PC-3 (cell line): ENCODE data around the gene DPYSL3.

Experiments
- CTCF ChIP-seq: fragments of 300-600 bp; sonication (generic); conservative IDR thresholded peaks from 2 replicates; pipeline ENCODE4 v1.5.1; 2017; ENCODE audit warnings: antibody characterized with exemption, low read depth, mild to moderate bottlenecking, low read length
- EZH2 ChIP-seq: fragments of 300-600 bp; sonication (generic); IDR thresholded peaks from one replicate; pipeline ENCODE4 v1.6.1; 2017; ENCODE audit warnings: antibody characterized with exemption, mild to moderate bottlenecking, low read length; ENCODE audit not compliant: unreplicated experiment
- EZH2phosphoT487 ChIP-seq: fragments of 300-600 bp; sonication (generic); IDR thresholded peaks from 2 replicates; pipeline ENCODE4 v1.6.1; 2018; ENCODE audit warnings: mild to moderate bottlenecking, antibody characterized with exemption, low read length, borderline replicate concordance

- TF ChIP-seq CTCF (no peak), EZH2 (no peak), EZH2phosphoT487 (no peak)
Observed at GRCh38 chr5:147348046-147348445, 161.8 kb downstream of the DPYSL3 start.
